Kidney capillary endothelial cell (primary cell): ENCODE results near the gene ARHGAP24.
"Not testable (repeated sequence)": the region's sequence is repeated elsewhere in the genome, so short reads cannot be mapped to it uniquely, and the experiment has no call there.

Experiments
- DNase-seq: peaks from one replicate; pipeline ENCODE4 v3.0.0-alpha.2; 2018; ENCODE audit warnings: low spot score

ARHGAP24 gene

GRCh38 chr4:85862896-85863295 lies 387.9 kb downstream of the ARHGAP24 start:
- DNase-seq = no peak

- DNase-seq = no peak
Observed at GRCh38 chr4:85864259-85865205, 389.6 kb downstream of the ARHGAP24 start.

GRCh38 chr4:85865256-85865655 lies 390.3 kb downstream of the ARHGAP24 start:
- DNase-seq = no peak

GRCh38 chr4:85866508-85866907 lies 391.6 kb downstream of the ARHGAP24 start:
- no peak for DNase-seq

- DNase-seq = no peak
Observed at GRCh38 chr4:85867271-85867670, 392.3 kb downstream of the ARHGAP24 start.

GRCh38 chr4:85869181-85869580 lies 394.2 kb downstream of the ARHGAP24 start:
- DNase-seq = peak; percentile 27

- DNase-seq = no peak
Observed at GRCh38 chr4:85870298-85871083, 395.5 kb downstream of the ARHGAP24 start.

- no peak for DNase-seq
Observed at GRCh38 chr4:85873566-85873965, 398.6 kb downstream of the ARHGAP24 start.

- DNase-seq = no peak
Observed at GRCh38 chr4:85879518-85879917, 404.6 kb downstream of the ARHGAP24 start.

GRCh38 chr4:85883180-85883579 lies 408.2 kb downstream of the ARHGAP24 start:
- DNase-seq = no peak

- no peak for DNase-seq
Observed at GRCh38 chr4:85884251-85884650, 409.3 kb downstream of the ARHGAP24 start.

GRCh38 chr4:85886665-85887064 lies 411.7 kb downstream of the ARHGAP24 start:
- no peak for DNase-seq

GRCh38 chr4:85889314-85889713 lies 414.4 kb downstream of the ARHGAP24 start:
- DNase-seq = no peak

GRCh38 chr4:85895755-85896154 lies 420.8 kb downstream of the ARHGAP24 start:
- no peak for DNase-seq

GRCh38 chr4:85898231-85898630 lies 423.3 kb downstream of the ARHGAP24 start:
- no peak for DNase-seq

GRCh38 chr4:85901500-85901899 lies 426.6 kb downstream of the ARHGAP24 start:
- no peak for DNase-seq

- not testable (repeated sequence) for DNase-seq
Observed at GRCh38 chr4:85902647-85903046, 427.7 kb downstream of the ARHGAP24 start.

GRCh38 chr4:85905761-85906160 lies 430.8 kb downstream of the ARHGAP24 start:
- no peak for DNase-seq

- no peak for DNase-seq
Observed at GRCh38 chr4:85907001-85907400, 432.1 kb downstream of the ARHGAP24 start.

GRCh38 chr4:85909851-85910250 lies 434.9 kb downstream of the ARHGAP24 start:
- no peak for DNase-seq

- DNase-seq = no peak
Observed at GRCh38 chr4:85910985-85911384, 436.0 kb downstream of the ARHGAP24 start.

- DNase-seq = no peak
Observed at GRCh38 chr4:85913931-85914694, 439.2 kb downstream of the ARHGAP24 start.
